ENCODE measurements around the gene TUBGCP6.

TUBGCP6 gene

DNA sequence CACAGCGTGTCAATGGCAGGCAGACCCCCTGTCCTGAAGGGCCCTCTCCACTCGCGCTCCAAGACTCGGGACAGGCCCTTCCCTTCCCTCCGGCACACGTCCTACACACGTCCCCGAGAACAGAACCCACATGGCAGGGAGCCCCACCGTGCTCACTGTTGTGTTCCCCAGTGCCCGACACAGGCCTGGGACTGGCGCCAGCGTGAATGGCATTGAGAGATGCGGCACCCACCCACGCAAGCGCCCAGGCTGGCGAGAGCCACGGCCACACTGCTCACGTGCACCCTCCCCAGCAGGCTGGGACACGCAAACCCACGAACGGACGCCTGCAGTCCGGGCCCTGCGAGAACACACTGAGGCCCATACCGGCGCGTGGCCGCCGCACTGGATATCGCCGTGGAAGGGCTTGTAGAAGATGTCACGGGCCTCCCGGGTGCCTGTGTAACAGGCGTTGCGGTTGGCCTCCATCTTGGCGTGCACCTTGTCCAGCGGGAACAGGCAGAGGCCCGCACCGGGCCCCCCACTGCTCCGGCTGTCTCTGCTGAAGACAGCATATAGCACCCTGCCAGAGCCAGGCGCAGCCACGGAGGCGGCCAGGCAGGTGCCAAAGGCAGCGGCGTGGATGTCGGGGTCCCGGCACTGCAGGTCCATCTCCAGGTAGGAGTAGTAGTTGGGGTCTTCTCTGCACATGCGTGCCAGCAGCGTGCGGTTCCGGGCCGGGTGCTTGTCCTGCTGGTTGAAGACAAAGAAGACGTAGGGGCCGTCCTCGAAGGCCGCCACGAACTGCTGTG is 44.5 kb upstream of the TUBGCP6 start:
- TF ChIP-seq, protein P1, sequence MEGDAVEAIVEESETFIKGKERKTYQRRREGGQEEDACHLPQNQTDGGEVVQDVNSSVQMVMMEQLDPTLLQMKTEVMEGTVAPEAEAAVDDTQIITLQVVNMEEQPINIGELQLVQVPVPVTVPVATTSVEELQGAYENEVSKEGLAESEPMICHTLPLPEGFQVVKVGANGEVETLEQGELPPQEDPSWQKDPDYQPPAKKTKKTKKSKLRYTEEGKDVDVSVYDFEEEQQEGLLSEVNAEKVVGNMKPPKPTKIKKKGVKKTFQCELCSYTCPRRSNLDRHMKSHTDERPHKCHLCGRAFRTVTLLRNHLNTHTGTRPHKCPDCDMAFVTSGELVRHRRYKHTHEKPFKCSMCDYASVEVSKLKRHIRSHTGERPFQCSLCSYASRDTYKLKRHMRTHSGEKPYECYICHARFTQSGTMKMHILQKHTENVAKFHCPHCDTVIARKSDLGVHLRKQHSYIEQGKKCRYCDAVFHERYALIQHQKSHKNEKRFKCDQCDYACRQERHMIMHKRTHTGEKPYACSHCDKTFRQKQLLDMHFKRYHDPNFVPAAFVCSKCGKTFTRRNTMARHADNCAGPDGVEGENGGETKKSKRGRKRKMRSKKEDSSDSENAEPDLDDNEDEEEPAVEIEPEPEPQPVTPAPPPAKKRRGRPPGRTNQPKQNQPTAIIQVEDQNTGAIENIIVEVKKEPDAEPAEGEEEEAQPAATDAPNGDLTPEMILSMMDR (IDR thresholded peaks at IDR 0.05; ENCODE audit: control insufficient read depth, extremely low read depth, insufficient read depth): no peak
- no peak for DNase-seq (ENCODE audit: low read depth)
- H3K4me3 ChIP-seq (ENCODE audit: low read depth, low read length): no peak overlapping the region

DNA sequence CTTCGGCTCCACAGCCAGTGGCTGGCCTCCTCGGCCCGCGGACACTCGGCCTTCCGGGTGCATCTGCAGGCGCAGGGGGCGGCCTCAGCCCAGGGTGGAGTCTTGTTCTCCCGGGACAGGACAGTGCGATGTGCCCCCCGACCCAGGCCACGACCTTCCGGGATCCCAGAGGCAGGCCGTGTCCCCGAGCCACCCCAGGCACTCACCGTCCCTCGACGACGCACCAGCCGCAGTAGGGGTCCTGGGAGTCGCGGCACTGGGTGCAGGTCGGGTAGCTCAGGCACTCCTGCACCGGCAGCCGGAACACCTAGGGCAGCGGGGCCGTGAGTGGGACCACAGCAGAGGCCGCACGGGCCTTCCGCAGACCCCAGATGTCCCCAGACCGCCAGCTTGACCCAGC is 42.9 kb upstream of the TUBGCP6 start:
- TF ChIP-seq, protein P1 (IDR thresholded peaks at IDR 0.05; ENCODE audit: control insufficient read depth, extremely low read depth, insufficient read depth): no peak
- no peak overlapping the region for H3K4me3 ChIP-seq (ENCODE audit: low read depth, low read length)
- DNase-seq (ENCODE audit: low read depth): no peak

DNA sequence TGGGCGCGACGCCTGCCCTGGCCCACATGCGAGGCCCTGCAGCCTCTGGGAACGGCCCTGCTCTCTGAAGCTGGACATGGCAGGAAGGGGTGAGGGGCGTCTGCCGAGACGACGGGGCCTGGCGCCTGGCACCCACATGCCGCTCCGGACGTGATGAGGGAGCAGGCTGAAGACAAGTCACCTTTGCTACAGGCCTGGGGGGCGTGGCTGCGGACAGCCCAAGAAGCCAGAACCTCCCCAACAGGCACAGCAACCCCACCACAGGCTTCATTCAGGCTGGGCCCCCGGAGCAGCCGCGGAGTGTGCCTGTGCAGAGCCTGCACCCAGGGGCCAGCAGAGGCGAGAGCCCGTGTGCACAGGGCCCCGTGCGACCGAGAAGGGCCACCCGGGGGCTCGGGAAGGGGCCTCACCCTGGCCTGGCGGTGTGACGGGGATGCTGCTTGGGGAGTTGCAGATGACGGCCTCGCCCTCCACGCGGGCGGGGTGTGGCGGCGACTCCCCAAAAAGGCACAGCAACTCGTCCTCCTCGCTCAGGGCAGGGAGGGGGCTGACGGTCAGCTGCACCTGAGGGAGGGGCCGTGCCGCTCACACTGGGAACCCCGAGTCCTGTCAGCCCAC is 42.0 kb upstream of the TUBGCP6 start:
- DNase-seq (ENCODE audit: low read depth): no peak
- no peak overlapping the region for H3K4me3 ChIP-seq (ENCODE audit: low read depth, low read length)
- TF ChIP-seq, protein P1 (IDR thresholded peaks at IDR 0.05; ENCODE audit: control insufficient read depth, extremely low read depth, insufficient read depth): no peak

DNA sequence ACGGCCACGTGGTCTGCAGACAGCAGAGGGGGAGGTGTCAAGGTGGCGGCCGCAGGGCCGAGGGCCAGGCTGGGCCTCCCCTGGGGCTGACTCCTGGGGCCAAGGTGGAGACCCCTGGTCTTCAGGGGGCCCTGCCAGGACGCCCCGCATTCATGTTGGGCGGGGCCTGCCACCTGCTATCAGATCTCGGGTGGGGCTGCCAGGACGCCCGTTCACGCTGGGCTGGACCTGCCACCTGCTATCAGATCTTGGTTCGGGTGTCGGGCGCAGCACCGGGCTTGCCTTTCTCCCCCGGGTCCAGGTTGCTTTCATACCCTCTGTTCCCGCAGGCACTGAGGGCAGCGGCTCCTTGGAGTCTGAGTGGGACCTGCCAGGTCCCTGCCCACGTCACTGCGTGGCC is 41.5 kb upstream of the TUBGCP6 start:
- no peak for DNase-seq (ENCODE audit: low read depth)
- TF ChIP-seq, protein P1 (IDR thresholded peaks at IDR 0.05; ENCODE audit: control insufficient read depth, extremely low read depth, insufficient read depth): no peak
- no peak overlapping the region for H3K4me3 ChIP-seq (ENCODE audit: low read depth, low read length)

DNA sequence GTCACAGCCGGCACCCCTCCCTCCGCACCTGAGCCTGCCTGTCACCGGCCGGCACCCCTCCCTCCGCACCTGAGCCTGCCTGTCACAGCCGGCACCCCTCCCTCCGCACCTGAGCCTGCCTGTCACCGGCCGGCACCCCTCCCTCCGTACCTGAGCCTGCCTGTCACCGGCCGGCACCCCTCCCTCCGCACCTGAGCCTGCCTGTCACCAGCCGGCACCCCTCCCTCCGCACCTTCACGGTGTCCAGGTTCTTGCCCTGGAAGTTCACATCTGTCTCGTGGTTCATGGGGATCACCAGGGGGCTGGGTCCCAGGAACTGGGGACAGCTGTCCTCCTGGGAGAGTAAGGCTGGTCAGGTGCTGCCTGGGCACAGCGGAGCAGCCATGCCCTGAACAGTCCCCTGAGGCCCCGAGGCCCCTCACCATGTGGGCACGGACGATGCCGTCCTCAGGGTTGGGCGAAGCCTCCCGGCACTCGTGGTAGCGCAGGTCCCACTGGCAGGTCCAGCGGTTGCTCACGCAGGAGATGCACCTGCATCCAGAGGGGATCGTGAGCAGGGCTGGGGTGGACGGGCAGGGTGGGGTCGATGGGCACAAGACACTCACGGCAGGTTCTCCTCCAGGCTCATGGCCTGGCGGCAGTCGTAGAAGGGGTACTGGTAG is 40.9 kb upstream of the TUBGCP6 start:
- H3K4me3 ChIP-seq (ENCODE audit: low read depth, low read length): no peak overlapping the region
- DNase-seq (ENCODE audit: low read depth): no peak
- TF ChIP-seq, protein P1 (IDR thresholded peaks at IDR 0.05; ENCODE audit: control insufficient read depth, extremely low read depth, insufficient read depth): no peak

DNA sequence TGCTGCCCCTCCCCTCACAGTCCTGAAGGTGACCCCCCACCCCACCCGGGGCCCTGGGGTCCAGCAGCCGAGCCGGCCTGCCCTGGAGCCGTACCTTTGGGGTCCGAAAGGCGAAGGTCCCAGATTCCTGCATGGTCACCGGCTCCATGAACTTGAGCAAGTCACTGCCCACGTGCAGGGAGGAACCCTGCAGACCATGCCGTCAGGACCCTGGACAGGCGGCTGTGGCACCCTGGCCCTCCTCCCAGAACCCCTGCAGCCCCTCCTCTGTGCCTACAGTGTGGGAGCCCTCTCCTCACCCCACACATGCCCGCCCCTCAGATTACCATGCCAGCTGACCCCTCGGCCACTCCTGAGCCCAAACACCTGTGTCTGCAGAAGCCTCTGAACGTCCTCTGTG is 39.7 kb upstream of the TUBGCP6 start:
- no peak overlapping the region for H3K4me3 ChIP-seq (ENCODE audit: low read depth, low read length)
- TF ChIP-seq, protein P1 (IDR thresholded peaks at IDR 0.05; ENCODE audit: control insufficient read depth, extremely low read depth, insufficient read depth): no peak
- DNase-seq (ENCODE audit: low read depth): no peak
